Left forelimb (tissue), 1 donor: ENCODE results near the gene FBXO33.

Experiments
- DNase-seq: peaks from one replicate; pipeline ENCODE4 v3.0.0-alpha.2; 2018; ENCODE audit warnings: low spot score

The FBXO33 gene

GRCh38 chr14:39431416-39432178 lies 636 bp downstream of the FBXO33 start:
- DNase-seq = no peak

DNA sequence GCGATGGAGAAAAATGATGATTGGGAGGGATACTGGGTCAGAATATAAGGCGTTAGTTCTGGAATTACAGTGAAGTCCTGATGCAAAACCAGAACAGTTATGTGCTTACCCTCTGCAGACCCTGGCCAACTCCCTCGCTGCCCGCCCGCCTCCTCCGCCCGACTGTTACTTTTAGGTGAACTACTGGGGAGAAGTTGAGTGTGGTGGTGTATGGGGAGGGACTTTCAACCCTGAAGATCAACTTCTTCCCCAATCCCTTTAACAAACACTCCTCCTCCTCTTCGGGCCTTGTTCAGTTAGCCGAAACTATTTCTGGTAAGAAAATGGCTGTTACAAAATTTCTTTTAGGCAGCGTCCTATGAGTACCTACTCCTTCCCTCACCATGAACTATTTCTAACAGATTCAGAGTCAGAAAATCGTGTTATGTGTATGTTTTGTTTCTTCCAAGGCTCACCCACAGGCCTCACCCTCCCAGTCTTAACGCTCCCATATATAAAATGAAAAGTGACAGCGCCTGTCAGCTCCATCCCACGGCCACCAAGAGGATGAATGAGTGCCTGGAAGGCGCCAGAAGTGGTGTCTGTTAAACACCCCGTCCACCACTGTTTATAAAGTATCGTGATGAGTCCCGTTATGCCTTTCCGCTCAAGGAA lies 1.3 kb downstream of the FBXO33 start:
- no peak for DNase-seq

GRCh38 chr14:39428118-39428517 lies 4.1 kb downstream of the FBXO33 start:
- no peak for DNase-seq

DNA sequence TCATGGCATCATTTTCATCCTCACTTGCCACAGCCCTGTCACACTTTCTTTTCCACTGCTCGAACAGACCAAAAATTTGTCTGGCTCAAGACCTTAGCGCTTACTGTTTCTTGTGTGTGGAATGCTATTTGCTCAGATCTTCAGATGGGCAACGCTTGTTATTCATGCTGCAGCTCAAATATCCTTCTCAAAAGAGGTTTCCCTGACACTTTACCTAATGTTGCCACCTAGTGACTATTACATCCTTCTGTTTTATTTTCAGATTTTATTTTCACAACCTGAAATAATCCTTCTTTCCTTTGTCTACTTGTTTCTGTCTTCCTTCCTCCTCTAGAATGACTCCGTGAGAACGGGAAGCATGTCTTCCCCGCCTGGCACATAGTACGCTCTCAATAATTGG lies 5.6 kb downstream of the FBXO33 start:
- DNase-seq = no peak

- DNase-seq = no peak
These were observed 6.3 kb downstream of the FBXO33 start for GRCh38 chr14:39425947-39426346.

DNA sequence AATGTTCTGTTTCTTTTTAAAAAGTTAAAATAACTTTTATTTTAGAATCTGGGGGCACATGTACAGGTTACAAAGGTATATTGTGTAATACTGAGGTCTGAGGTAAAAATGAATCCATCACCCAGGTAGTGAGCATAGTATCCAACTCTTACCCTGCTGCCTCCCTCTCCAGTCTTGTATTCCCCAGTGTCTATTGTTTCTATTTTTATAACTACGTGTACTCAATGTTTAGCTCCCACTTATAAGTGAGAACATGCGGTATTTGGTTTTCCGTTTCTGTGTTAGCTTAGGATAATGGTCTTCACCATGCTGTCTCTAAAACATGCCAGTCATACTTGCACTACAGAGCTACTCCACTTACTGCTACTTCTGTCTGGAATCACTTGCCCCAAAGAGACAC lies 8.4 kb downstream of the FBXO33 start:
- DNase-seq = no peak

GRCh38 chr14:39422243-39422642 lies 10.0 kb downstream of the FBXO33 start:
- DNase-seq = no peak

DNA sequence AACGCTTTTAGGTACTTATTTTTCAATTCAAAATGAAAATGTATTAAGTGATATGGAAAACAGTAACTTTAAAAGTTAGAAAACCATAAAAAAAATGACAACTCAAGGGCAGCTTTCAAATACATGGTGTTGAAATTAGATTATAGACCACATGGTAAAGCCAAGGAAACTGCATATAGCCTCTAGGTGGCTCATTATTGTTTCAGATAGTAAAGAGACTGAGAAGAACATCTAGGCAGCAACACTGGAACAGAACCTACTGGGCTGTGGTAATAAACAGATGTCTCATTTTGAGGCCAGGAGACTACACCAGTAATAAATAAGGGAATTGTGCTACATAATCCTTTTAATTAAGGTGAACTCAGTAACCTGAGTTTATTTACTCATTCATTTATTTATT lies 13.0 kb downstream of the FBXO33 start:
- no peak for DNase-seq

GRCh38 chr14:39417014-39417413 lies 15.2 kb downstream of the FBXO33 start:
- no peak for DNase-seq

DNA sequence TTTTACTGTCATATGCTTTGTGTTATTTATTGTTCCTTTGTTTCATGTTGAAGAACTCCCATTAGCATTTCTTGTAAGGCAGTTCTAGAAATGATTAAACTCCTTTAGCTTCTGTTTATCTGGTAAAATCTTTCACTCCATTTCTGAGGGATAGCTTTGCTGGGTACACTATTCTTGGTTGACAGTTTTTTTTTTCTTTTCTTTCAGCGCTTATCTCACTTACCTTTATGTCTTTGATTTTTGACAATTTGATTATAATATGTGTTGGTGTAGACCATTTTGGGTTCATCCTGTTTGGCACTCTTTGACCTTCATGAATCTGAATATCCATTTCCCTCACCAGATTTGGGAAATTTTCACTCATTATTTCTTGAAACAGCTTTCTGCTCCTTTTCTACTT lies 16.2 kb downstream of the FBXO33 start:
- no peak for DNase-seq

DNA sequence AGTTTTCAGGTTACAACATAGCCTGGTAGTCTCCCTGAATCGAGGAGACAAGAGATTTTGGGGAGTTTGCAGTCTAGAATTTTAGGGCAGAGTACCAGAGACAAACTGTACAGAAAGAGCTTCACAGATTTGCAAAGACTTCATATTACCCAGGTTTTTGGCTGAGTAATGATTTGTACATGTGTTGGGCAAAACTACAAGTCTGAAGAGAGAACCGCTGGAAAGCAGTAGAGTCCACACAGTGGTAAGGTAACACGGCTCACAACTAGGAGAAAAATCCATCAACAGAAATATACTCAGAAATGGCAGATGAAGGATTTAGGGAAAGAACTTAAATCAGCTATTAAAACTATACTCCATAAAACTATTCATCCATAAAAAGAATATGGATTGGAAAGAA lies 25.7 kb downstream of the FBXO33 start:
- DNase-seq = no peak

- no peak for DNase-seq
These were observed 33.9 kb downstream of the FBXO33 start for GRCh38 chr14:39398382-39398781.

GRCh38 chr14:39396448-39396847 lies 35.8 kb downstream of the FBXO33 start:
- no peak for DNase-seq

DNA sequence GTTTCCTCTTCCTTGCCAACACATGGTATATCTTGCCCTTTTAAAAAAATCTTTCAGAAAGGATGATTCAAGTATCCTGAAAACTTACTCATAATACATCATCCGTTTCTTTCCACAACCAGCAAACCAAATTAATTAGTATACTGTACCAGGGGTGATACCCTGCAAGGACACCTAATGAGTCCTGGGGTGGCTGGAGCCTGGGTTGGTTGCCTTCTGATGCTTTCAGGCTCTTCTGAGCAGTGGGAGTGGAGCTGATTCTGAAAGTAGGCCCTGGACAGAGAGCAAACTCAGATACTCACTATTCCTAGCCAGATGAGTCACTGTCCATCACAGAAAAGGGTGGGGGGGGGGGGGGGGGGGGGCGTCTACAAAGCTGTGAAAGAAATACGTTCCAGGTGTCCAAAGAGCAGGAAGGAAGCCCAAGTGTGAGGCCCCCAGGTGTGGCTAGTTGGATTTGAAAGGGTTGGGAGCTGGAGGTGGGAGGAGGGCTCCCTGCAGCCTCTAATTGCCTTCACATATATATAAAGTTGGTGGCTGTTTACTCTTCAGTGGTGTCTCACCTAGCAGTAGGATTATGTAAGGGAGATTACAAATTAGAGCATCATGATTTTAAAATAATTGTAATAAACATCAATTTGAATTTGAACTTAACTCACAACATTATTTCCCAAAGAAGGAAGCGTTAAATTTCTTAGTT lies 36.5 kb downstream of the FBXO33 start:
- no peak for DNase-seq

DNA sequence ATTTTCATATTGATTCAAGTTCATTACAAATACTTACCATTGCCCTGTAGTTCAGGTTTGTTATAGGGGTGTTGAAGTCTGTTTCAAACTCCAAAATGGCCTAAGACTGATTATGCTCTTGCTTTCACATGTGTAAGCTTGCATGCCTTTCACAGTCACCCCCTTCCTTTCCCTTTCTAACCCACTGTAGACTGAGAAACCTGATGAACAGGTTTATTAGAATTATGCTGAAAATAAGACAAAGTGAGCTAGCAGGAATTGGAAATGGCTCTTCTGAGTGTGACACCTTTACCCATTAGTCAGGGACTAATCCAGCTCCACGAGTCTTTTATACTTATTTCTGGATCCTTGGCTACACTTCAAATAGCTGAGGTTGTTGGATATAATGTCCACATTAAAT lies 38.9 kb downstream of the FBXO33 start:
- DNase-seq = no peak

GRCh38 chr14:39384177-39384576 lies 48.1 kb downstream of the FBXO33 start:
- DNase-seq = no peak

- DNase-seq = no peak
These were observed 48.5 kb downstream of the FBXO33 start for GRCh38 chr14:39383741-39384140.

DNA sequence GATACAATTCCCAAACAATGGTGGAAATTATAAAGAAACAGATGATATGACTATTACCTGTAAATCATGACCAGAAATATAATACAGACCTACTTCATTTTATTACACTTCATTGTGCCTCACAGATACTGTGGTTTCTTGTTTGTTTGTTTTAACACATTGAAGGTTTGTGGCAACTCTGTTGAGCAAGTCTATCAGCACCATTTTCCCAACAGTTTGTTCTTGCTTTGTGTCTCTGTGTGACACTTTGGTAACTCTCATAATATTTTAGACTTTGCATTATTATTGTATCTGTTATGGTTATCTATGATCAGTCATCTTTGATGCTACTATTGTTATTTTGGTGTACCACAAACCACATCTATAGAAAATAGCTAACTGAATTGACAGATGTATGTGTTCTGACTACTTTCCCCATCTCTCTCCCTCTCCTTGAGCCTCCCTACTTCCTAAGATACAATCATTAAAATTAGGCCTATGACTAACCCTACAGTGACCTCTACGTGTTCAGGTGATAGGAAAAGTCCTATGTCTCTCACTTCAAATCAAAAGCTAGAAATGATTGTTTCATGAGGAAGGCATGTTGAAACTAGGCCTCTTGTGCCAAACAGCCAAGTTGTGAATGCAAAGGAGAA lies 49.1 kb downstream of the FBXO33 start:
- no peak for DNase-seq

DNA sequence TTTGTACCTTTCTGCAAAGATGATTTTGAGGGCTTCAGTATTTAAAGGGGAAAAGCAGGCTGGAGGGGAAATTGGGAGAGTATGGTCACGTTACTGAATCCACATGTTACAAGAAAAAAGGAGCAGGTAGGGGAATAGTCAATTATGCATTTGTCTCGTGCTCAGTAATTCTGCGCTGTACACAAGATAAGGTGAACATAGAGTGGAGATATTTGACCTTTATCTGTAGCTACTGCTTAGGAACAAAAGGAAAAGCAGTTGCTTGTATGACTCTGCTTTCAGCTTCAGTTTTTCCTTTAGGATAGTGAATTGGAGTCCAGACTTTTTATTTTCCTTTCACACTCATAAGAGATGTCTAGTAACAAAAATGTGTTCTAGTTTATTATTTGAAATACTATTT lies 49.8 kb downstream of the FBXO33 start:
- no peak for DNase-seq

- no peak for DNase-seq
These were observed 50.9 kb downstream of the FBXO33 start for GRCh38 chr14:39381366-39381765.

DNA sequence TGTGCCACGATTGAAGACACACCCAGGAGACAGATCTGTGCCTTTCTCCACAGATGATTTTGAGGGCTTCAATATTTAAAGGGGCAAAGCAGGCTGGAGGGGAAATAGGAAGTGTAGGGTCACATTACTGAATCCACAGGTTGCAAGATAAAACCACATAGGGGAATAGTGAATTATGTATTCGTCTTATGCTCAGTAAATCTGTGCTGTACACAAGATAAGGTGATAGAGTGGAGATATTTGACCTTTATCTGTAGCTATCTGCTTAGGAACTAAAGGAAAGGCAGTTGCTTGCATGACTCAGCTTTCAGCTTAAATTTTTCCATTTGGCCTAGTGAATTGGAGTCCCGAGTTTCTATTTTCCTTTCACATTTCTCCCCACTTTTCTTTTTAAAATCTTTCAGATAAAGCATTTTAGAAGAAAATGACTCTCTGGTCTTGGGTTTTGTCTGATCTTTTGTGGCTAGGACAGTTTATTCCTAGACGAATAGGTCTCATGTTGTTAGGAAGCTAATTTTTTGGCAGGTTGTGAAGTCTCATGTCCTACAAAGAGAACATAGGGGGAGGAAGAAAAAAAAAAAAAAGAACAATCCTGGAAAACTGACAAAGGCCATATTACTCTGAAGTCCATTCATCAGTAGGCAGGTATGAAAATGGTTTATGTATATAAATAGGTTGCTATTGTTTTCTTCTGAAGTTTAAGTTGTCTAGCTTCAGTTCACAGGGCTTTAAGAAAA lies 55.4 kb downstream of the FBXO33 start:
- no peak for DNase-seq

DNA sequence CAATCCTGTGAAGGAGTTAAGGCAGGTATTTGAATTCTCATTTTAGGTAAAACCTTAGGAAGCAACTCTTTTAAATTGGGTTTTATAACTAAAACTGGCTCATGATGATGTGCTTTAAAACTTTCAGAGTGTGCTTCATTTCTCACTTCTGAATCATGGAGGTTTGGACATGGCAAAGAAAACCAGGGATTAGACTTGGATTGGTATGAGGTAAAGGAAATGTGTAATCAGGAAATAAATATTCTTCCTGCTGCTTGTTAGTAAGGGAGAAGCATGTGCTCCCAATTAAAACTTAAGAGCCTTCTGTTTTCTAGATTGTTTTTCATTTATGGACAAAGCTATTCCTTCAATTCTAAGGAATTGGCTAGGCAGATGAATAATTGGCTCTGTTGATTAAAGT lies 57.4 kb downstream of the FBXO33 start:
- DNase-seq = no peak
